Epithelial cell of proximal tubule (primary cell): ENCODE measurements around the gene SFPQ. TPM values are rescaled to one million over a fixed set of nuclear protein-coding genes. Genes with fewer than 3 reads are reported as not detected.

Experiments used
- DNase-seq: peaks from one replicate; pipeline ENCODE4 v3.0.0-alpha.2; 2011; ENCODE audit warnings: low read depth
- H3K4me3 ChIP-seq: 2 replicates; pipeline ENCODE4 v1.5.1; 2011; ENCODE audit warnings: low read depth, mild to moderate bottlenecking, low read length
- CTCF ChIP-seq: conservative IDR thresholded peaks from 2 replicates; pipeline ENCODE4 v1.5.1; 2012; ENCODE audit warnings: low read depth, mild to moderate bottlenecking, low read length
- total RNA-seq: library from RNA; depleted of rRNA; stranded (reverse); fragments of >200 nt; gene quantifications from 2 replicates; pipeline ENCODE4 v1.2.3, GENCODE V29; 2015

The SFPQ gene
- total RNA-seq, 1 donor from 2014 or later, result 136 TPM

- H3K4me3 ChIP-seq, result peak overlapping the region; percentile 11
- DNase-seq, result peak; percentile 42
- peak; percentile 96 for TF ChIP-seq CTCF
Measured at GRCh38 chr1:35202048-35202719, 9.2 kb upstream of the SFPQ start.

- H3K4me3 ChIP-seq, result no peak overlapping the region
- DNase-seq, result no peak
- no peak for TF ChIP-seq CTCF
Measured at GRCh38 chr1:35201631-35202030, 8.7 kb upstream of the SFPQ start.

GRCh38 chr1:35192056-35192852 is 691 bp downstream of the SFPQ start:
- H3K4me3 ChIP-seq, result peak overlapping the region; percentile 76
- no peak for TF ChIP-seq CTCF
- no peak for DNase-seq

GRCh38 chr1:35191429-35192055 is 1.4 kb downstream of the SFPQ start:
- DNase-seq, result no peak
- peak overlapping the region; percentile 76 for H3K4me3 ChIP-seq
- TF ChIP-seq CTCF, result no peak

GRCh38 chr1:35190784-35191183 is 2.2 kb downstream of the SFPQ start:
- no peak for DNase-seq
- TF ChIP-seq CTCF, result no peak

GRCh38 chr1:35188578-35189392 is 4.2 kb downstream of the SFPQ start:
- no peak overlapping the region for H3K4me3 ChIP-seq
- TF ChIP-seq CTCF, result no peak
- DNase-seq, result no peak

More at GRCh38 chr1:35190784-35191183, 2.2 kb downstream of the SFPQ start:
- peak overlapping the region; percentile 76 for H3K4me3 ChIP-seq
